Fibroblast of skin of right quadriceps (primary cell): ENCODE measurements around the gene ZFP90.
"Not testable (repeated sequence)": the region's sequence is repeated elsewhere in the genome, so short reads cannot be mapped to it uniquely, and the experiment has no call there.

Experiments
- DNase-seq: peaks from one replicate; pipeline ENCODE4 v3.0.0-alpha.2; 2013

Gene ZFP90

GRCh38 chr16:68519225-68519745 is 19.8 kb upstream of the ZFP90 start:
- DNase-seq, result no peak

- DNase-seq, result peak; percentile 67
Observed at GRCh38 chr16:68520649-68521086, 18.4 kb upstream of the ZFP90 start.

DNA sequence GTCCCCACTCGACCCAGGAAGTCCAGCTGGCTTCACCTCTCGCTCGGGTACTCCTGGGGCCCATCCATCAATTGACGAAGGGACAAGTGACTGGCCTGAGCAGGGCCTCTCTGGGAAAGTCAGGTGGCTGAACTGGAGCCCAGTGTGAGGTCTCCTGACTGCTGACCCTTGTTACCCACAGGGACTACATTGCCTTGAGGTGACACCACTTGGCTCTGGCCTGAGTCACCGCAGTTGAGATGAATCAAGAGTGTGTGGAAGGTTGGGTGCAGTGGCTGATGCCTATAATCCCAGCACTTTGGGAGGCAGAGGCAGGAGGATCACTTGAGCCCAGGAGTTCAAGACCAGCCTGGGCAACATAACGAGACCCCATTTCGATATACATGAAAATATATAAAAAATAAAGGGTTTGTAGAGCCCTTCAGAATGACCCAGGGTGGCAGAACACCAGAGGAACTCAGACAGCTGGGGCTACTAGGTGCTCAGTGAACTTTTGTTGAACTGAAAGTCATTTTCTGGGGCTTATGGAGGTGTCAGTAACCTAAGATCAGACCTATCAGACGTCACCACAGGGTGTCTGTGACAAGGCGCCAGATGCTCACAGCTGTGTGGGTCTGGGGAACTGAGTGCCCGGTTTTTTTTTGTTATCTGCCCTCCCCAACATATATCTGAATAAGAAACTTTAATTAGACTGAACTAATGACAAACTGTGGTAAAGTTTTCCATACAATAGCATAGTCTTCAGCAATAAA is 14.8 kb upstream of the ZFP90 start:
- no peak for DNase-seq

DNA sequence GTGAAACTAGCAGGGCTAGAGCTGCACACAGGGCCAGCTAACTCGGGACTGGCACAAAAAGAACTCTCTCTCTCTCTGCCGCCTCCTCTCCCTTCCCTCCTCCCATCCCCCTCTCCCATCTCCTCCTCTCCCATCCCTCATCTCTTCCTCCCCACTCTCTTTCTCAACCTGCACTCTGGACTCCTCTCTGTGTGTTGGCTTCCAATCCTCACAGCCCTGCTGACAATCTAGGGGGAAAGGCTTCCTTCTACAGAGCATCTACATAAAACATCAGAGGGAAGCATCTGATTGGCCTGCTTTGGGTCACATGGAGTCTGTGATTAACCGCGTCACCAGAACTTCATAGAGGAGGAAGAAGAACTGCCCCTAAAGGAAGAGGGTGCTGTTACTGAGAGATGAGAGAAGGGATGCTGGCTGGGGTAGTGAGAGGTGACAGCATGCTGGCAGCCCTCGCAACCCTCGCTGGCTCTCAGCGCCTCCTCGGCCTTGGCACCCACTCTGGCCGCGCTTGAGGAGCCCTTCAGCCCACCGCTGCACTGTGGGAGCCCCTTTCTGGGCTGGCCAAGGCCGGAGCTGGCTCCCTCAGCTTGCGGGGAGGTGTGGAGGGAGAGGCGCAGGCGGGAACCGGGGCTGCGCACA is 12.8 kb upstream of the ZFP90 start:
- DNase-seq, result no peak

DNA sequence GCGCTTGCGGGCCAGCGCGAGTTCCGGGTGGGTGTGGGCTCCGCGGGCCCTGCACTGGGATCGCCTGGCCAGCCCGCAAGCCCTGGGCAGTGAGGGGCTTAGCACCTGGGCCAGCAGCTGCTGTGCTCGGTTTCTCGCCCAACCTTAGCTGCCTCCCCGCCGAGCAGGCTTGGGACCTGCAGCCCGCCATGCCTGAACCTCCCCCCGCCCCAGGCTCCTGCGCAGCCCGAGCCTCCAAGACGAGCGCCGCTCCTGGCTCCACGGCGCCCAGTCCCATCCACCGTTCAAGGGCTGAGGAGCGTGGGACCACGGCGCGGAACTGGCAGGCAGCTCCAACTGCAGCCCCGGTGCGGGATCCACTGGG is 12.3 kb upstream of the ZFP90 start:
- DNase-seq, result no peak

DNA sequence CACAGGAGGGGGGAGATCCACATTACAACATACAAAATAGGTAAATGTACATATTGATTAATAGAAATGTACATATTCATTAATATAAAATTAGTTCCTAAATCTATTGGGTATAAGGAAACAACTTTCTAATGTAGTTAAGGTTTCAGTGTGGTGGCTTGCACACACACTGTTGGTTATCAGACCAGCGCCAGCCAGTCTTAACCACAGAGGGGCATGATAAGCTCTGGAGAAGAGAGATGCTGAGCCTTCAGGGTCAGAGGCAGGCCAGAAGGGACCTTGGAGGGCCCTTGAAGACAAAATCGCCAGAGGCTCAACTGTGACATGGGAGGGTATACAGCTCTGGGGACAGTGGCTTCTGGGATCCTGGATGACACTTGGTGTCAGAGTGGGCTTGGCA is 10.9 kb upstream of the ZFP90 start:
- DNase-seq, result no peak

DNA sequence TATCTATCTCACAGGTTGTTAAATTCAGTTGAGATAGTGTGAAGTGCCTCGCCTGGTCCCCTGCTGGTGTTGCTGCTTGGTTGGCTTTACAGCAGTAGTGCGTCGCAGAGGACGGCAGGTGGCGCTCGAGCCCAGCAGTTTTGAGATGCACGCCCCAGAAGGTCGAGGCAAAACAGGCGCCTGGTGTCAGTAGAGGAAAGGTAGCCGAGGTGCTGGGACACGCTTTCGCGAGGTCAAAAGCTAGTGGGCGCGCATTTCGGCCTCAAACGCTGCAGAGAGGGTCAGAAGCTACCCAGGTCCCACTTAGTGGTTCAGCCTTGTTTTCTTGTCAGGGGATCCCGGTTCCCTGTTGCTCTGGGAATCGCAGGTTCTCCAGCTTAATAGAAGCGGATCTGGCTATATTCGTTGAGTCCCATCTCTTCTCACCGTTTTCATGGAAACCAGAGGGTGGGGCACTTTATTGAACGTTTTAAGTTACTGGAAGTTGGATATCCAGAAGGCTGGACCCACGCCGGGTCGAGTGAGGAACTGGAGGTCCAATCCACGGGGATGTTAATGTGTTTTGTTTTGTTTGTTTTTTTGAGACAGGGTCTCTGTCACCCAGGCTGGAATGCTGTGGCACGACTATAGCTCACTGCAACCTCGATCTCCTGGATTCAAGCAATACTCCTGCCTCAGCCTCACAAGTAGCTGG is 10.3 kb upstream of the ZFP90 start:
- peak; percentile 65 for DNase-seq

DNA sequence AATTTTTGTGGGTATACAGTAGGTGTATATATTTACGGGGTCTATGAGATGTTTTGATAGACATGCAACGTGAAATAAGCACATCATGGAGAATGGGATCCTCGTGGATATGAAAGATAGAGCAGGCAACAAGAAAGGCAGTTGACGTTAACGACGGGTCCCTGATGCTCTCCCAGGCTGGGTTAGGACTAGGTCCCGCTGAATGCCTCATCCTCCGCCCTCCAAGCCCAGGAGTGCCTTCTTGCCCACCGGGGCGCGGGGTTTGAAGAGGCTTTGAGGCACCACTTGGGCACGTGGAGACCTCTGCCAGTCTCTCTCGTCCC is 9.5 kb upstream of the ZFP90 start:
- DNase-seq, result no peak

DNA sequence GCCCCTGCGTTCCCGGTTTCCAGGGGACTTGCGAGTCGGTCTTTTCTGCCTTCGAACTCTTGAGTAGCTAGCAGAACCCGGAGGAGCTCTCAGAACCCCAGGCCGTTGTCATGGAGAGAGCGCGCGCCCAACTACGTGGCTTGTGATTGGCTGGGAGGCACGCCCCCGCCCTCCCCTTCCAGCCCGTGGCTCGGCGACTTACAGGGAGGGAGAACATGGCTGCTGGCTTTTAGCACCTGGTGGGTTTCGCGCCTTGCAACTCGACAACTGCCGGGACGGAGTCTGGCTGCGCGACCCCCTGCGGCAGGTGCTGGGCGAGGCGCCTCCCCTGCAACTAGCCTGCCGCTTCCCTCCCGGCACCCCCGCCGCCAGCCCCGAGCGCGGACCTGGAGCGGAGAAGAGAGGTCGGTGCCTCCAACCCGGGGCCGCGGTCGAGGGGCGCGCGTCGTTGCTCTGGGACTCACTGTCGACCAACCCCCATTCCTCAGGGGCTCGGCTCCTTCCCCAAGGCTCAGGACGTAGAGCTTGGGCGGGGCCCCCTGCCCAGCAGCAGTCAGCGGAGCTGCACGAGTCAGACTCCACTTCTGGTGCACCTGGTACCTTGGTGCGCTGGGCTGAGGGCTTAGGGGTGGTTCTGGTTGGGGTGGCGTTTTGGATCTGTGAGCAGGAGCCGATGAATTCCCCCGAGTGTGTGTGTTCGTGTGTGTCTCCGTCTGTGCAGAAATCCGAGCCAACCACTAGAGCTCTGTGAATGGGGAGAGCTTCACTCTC is 9.0 kb upstream of the ZFP90 start:
- peak; percentile 78 for DNase-seq

DNA sequence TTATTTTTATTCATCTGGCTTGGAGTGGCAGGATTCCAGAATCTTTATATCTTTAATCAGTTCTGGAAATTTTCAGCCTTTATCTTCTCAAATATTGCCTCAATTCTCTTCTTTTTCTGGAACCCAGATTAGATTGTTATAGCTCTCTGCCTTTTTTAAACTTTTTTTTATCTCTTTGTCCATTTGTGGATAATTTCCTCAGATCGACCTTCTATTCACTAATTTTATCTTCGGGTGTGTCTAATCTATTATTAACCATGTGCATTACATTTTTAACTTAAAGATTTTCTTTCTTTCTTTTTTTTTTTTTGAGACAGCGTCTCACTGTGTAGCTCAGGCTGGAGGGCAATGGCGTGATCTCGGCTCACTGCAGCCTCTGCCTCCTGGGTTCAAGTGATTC is 5.2 kb upstream of the ZFP90 start:
- DNase-seq, result no peak

GRCh38 chr16:68535331-68535730 is 3.8 kb upstream of the ZFP90 start:
- no peak for DNase-seq

DNA sequence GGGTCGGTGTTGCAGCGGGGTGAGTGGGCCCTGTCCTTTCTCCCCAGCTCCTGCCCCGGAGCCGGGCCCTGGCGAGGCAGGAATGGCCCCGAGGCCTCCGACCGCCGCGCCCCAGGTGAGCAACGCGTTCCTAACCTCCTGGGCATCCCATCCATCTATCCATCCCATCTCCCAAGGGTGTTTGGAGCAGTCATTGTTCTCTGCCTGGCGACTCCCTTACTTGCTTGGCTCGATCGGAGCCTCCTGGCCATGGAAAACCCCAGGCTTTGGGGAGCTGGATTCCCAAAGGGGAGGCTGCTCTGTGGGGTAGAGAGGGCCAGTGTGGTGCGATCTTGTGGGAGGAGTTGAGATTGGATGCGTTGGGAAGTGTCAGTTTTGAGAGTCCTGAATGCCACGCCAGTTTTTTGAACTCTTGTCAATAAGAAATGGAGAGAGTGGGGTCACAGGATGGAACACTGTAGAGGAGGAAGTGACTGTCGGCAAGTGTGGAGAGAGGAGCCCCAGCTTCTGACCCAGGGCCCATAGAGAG is 684 bp downstream of the ZFP90 start:
- DNase-seq, result peak; percentile 12

DNA sequence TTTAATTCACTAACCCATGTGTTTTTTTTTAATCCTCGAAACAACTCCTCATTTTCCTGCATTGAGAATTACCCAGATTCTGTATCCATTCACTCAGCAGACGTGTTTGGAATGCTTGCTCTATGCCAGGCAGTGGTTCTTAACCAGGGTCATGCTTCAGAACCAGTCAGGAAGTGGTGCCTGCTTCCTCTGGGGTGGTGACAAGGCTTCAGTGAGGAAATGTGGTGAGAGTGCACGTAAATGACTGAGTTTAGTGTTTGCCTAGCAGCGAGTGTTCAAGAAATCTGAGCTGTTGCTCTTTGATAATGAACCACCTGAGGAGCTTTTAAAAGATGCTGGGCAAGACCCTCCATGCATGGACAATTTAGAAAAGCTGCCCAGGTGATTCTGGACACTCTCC is 9.9 kb downstream of the ZFP90 start:
- no peak for DNase-seq

DNA sequence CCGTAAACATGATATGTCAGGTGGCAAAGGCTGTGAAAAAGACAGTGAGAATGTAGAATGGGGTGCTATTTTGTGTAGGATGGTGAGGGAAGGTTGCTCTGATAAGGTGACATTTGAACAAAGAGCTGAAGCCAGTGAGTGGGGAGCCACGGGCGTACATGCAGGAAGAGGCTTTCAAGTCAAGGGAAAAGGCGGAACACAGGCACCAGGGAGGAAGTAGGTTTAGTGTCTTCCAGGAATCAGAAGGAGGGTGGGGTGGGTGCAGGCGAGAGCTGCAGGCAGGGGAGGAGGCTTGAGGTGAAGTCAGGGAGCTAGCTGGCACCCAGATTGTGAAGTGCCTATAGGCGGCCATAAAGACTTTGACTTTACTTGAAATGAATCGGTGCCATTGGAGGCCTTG is 14.1 kb downstream of the ZFP90 start:
- DNase-seq, result no peak

DNA sequence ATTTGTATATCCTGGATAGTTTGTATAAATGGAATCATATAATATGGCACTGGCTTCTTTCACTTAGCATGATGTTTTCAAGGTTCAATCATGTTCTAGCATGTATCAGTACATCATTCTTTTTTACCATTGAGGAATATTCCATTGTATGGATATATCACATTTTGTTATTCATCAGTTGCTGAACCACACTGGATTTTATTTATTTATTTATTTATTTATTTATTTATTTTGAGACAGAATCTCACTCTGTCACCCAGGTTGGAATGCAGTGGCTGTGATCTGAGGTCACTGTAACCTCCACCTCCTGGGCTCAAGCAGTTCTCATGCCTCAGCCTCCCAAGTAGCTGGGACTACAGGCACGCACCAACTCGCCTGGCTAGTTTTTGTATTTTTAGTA is 21.2 kb downstream of the ZFP90 start:
- DNase-seq, result not testable (repeated sequence)

- peak; percentile 3 for DNase-seq
Observed at GRCh38 chr16:68563631-68564381, 24.7 kb downstream of the ZFP90 start.

DNA sequence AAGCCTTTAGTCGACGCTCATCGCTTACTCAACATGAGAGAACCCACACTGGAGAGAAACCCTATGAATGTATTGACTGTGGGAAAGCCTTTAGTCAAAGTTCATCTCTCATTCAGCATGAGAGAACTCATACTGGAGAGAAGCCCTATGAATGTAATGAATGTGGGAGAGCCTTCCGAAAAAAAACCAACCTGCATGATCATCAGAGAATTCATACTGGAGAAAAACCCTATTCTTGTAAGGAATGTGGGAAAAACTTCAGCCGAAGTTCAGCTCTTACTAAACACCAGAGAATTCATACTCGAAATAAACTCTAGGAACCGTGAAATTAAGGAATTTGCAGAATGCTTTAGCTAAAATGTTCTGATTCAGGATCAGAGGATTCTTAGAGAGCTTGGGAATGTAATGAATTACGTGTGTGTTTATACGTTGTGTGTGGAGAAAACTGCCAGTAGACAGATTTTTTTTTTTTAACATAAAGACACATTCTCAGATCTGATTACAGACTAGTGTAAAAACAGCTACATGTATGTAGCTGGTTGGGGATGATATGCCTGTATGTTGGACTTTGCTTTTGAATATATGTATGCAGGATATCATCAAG is 25.4 kb downstream of the ZFP90 start:
- peak; percentile 8 for DNase-seq

- no peak for DNase-seq
Observed at GRCh38 chr16:68574479-68574878, 35.4 kb downstream of the ZFP90 start.

DNA sequence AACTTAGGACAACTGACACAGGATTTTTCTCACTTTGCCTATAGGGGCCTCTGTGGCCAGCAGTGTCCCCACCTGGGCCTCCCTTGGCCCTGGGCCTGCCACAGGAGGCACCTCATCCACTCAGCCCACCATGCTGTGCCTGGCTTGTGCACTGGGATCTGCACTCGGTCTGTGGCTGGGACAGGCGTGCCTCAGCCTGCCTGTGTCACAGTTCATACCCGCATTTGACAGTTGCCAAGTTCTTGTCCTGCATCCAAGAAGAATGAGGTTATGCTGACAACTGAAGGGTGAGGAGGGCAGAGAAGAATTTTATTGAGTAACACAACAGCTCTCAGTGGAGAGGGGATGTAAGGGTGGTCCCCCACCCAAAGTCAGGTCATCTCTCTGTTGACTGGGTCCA is 36.0 kb downstream of the ZFP90 start:
- no peak for DNase-seq

DNA sequence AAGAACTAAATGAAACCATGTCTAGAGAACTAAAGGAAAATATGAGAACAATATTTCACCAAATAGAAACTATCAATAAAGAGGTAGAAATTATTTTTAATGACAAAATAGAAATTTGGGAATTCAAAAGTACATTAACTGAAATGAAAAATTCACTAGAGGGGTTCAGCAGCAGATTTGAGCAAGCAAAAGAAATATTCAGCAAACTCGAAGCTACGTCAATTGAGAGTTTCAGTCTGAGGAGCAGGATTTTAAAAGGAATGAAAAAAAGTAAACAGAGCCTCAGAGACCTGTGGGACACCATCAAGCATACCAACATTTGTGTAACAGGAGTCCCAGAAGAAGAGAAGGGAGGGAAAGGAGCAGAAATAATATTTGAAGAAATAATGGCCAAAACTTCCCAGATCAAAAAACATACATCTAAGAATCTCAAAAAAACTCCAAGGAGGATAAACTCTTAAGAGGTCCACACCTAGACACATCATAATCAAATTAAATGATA is 38.3 kb downstream of the ZFP90 start:
- no peak for DNase-seq

GRCh38 chr16:68590201-68590994 is 51.3 kb downstream of the ZFP90 start:
- DNase-seq, result peak; percentile 41
